ENCODE data around the gene PACRG.

Gene PACRG

GRCh38 chr6:162942866-162943265, 215.1 kb downstream of the PACRG start:
- TF ChIP-seq CTCF (IDR thresholded peaks at IDR 0.05; ENCODE audit: low read depth, low read length): no peak

DNA sequence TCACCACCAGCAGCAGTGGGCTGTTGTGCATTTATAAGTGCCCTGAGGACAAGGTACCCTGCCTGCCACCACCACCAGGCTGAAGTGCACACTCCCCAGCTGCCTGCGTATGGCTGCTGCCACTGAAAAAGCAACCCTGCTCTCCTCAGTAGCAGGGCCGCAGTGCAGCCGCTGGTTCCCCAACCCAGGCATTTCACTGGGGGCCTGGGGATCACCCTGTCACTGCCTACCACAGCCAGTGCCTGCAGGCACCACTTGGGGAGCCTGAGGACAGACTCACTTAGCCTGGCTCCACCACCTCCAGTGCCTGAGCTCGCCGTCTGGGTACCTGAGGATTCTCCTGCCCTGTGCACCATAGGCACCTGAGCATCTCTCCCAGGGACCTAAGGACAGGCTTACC, 215.6 kb downstream of the PACRG start:
- no peak for DNase-seq (ENCODE audit: extremely low read depth, low read depth)
- no peak for TF ChIP-seq CTCF (IDR thresholded peaks at IDR 0.05; ENCODE audit: low read depth, low read length)

More at GRCh38 chr6:162942866-162943265, 215.1 kb downstream of the PACRG start:
- no peak for DNase-seq (ENCODE audit: extremely low read depth, low read depth)

GRCh38 chr6:162951164-162951743, 223.5 kb downstream of the PACRG start:
- no peak for TF ChIP-seq CTCF (IDR thresholded peaks at IDR 0.05; ENCODE audit: low read depth, low read length)
- no peak for DNase-seq (ENCODE audit: extremely low read depth, low read depth)

GRCh38 chr6:162952423-162952822, 224.6 kb downstream of the PACRG start:
- no peak for TF ChIP-seq CTCF (IDR thresholded peaks at IDR 0.05; ENCODE audit: low read depth, low read length)
- no peak for DNase-seq (ENCODE audit: extremely low read depth, low read depth)

DNA sequence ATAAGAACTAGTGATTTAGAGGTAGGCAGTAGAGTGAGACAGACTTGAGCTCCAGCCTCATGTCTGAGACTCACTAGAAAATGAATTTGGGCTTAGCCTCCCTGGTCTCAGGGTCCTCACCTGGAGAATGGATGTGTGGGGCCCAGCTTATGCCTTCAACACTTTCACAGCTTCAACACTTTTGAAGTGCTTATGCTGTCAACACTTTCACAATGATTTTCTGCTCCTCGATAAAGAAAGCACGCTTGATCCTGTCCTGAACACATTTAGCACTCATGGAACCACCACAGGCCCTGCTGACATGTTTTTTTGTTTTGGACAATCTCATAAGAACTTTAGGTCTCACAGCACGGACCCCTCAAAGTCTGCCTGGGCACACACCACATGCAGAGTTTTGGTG, 229.3 kb downstream of the PACRG start:
- no peak for TF ChIP-seq CTCF (IDR thresholded peaks at IDR 0.05; ENCODE audit: low read depth, low read length)
- no peak for DNase-seq (ENCODE audit: extremely low read depth, low read depth)

- TF ChIP-seq CTCF (IDR thresholded peaks at IDR 0.05; ENCODE audit: low read depth, low read length): no peak
- no peak for DNase-seq (ENCODE audit: extremely low read depth, low read depth)
Measured at GRCh38 chr6:162960679-162961457, 233.1 kb downstream of the PACRG start.

- no peak for DNase-seq (ENCODE audit: extremely low read depth, low read depth)
- no peak for TF ChIP-seq CTCF (IDR thresholded peaks at IDR 0.05; ENCODE audit: low read depth, low read length)
Measured at GRCh38 chr6:162962093-162962492, 234.3 kb downstream of the PACRG start.

Measured in AG09319 (cell line).